ENCODE measurements around the gene SLC25A48. TPM values are rescaled to one million over a fixed set of nuclear protein-coding genes. Genes with fewer than 3 reads are reported as not detected.
A peak's percentile ranks its signal among the peaks of the same experiment; 100 is the strongest.

The SLC25A48 gene, protein sequence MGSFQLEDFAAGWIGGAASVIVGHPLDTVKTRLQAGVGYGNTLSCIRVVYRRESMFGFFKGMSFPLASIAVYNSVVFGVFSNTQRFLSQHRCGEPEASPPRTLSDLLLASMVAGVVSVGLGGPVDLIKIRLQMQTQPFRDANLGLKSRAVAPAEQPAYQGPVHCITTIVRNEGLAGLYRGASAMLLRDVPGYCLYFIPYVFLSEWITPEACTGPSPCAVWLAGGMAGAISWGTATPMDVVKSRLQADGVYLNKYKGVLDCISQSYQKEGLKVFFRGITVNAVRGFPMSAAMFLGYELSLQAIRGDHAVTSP
- total RNA-seq (2021) (not detected in 2 replicates), Bru-seq, nascent RNA (not detected), BruChase-seq, experiment 1, labeled RNA remaining after a 2-hour chase (percentile 1 among the genes with signal in this experiment), BruChase-seq, experiment 2, labeled RNA remaining after a 6-hour chase (percentile 0 among the genes with signal in this experiment)
- long read RNA-seq = 0 reads

DNA sequence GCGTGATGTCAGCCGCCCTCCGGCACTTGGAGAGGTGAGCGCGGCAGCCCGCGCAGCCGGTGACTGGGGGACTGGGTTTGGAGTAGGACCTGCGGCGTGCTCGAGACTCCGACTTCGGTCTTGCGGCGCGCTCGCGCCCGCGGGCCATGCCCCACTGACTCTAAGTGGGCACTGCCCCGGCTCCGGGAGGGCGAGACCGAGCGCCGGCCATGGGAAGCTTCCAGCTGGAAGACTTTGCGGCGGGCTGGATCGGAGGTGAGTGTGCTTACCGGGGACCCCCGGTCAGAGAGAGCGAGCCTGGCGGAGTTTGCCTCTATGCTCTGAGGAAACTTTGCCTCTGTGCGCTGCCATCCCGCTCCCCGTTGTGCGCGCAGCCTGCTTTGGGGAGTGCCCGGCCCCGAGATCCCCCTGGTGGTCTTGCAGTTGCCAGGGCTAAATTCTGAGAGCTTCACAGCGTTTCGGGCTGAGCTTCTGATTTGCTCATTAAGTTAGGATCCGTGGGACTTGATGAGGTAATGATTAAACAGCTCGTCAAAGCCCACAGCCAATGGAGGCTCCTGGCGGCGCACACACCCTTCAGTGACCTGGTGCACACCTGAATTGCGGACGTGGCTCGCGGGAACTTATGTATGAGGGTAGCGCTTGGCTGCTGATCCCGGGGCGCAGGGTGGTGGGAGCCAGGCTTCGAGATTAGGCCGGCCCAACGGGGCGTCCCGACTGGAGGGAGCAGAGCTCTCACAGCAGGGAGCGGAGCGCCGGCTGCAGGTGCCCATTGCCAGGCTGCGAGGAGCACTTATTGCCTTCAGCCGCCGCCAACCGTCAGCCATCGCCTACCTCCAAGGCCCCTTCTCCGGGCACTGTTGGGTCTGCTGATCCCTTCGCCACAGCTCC, at the start of gene SLC25A48:
SLC25A48 (plus strand) TSS at position 25 of the 891 bp plus-strand sequence; CDS start at position 210, 185 bp downstream.
- intact Hi-C loops (cut with micrococcal nuclease; ENCODE audit: unreplicated experiment) = loop anchor here (5.0 kb wide), 1 partner anchor 273 kb away; no protein-coding TSS in a partner anchor
- no peak within 1 kb of the TSS for H3K4me2 ChIP-seq
- H3K27me3 ChIP-seq (ENCODE audit: insufficient read depth, low read depth) = peaks cover 57% of the 10 kb centered on the region
- H3K9me3 ChIP-seq (ENCODE audit: insufficient read depth, low read depth) = no peaks in the 10 kb centered on the region
- no peak within 1 kb of the TSS for H3K4me3 ChIP-seq
- TF ChIP-seq CTCF (conservative IDR thresholded peaks at IDR 0.05) (no peak), EZH2 (IDR thresholded peaks at IDR 0.05; ENCODE audit: low read depth) (no peak)
- no peak within 1 kb of the TSS for H2AFZ ChIP-seq
- no peaks in the 10 kb centered on the region for H3F3A ChIP-seq (ENCODE audit: insufficient read depth, low read depth)
- no peaks in the 10 kb centered on the region for H3K36me3 ChIP-seq (ENCODE audit: low read depth)
- POLR2A ChIA-PET (ENCODE audit: unreplicated experiment) = no interaction called here
- DNase-seq = no peak
- no peak within 1 kb of the TSS for H3K27ac ChIP-seq
- BruUV-seq (replicated peaks) = no TSS peak
- H4K20me1 ChIP-seq (ENCODE audit: insufficient read depth) = no peaks in the 10 kb centered on the region
- H3K4me1 ChIP-seq (replicated peaks; ENCODE audit: insufficient read depth) = no peaks in the 10 kb centered on the region
- no peaks in the 10 kb centered on the region for H3K79me2 ChIP-seq (ENCODE audit: low read depth)
- no peaks in the 10 kb centered on the region for H3K9me2 ChIP-seq (ENCODE audit: insufficient read depth)
- CTCF ChIA-PET = no interaction called here

DNA sequence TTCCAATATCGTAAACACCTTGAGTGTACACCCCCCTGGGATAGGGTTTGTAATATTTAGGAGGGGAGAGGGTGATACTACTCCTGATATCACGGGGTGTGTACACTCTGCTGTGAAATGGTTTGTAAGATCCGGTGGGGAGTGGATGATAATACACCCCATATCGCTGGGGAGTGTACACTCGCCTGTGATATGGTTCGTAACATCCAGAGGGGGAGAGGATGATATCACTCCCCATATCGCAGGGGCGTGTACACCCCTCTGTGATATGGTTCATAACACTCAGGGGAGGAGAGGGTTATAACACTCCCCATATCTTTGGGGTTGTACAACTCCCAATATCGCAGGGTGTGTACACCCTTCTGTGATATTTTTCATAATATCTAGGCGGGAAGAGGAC, 33.8 kb upstream of the SLC25A48 start:
- H3K4me2 ChIP-seq = no peak overlapping the region
- no peaks in the 10 kb centered on the region for H3K79me2 ChIP-seq (ENCODE audit: low read depth)
- DNase-seq = no peak
- no peaks in the 10 kb centered on the region for H4K20me1 ChIP-seq (ENCODE audit: insufficient read depth)
- H3K9me2 ChIP-seq (ENCODE audit: insufficient read depth) = no peaks in the 10 kb centered on the region
- peaks cover 64% of the 10 kb centered on the region for H3K27me3 ChIP-seq (ENCODE audit: insufficient read depth, low read depth)
- BruUV-seq (replicated peaks) = no TSS peak
- ChIA-PET POLR2A (ENCODE audit: unreplicated experiment) (no interaction called here), CTCF (no interaction called here)
- H3K36me3 ChIP-seq (ENCODE audit: low read depth) = no peaks in the 10 kb centered on the region
- H3K9me3 ChIP-seq (ENCODE audit: insufficient read depth, low read depth) = no peaks in the 10 kb centered on the region
- H3K27ac ChIP-seq = no peak overlapping the region
- no peaks in the 10 kb centered on the region for H3F3A ChIP-seq (ENCODE audit: insufficient read depth, low read depth)
- intact Hi-C loops (cut with micrococcal nuclease; ENCODE audit: unreplicated experiment) = no loop called here
- TF ChIP-seq EZH2 (IDR thresholded peaks at IDR 0.05; ENCODE audit: low read depth) (no peak), CTCF (conservative IDR thresholded peaks at IDR 0.05) (no peak)
- H3K4me3 ChIP-seq = no peak overlapping the region
- H3K4me1 ChIP-seq (replicated peaks; ENCODE audit: insufficient read depth) = no peaks in the 10 kb centered on the region
- no peak overlapping the region for H2AFZ ChIP-seq

DNA sequence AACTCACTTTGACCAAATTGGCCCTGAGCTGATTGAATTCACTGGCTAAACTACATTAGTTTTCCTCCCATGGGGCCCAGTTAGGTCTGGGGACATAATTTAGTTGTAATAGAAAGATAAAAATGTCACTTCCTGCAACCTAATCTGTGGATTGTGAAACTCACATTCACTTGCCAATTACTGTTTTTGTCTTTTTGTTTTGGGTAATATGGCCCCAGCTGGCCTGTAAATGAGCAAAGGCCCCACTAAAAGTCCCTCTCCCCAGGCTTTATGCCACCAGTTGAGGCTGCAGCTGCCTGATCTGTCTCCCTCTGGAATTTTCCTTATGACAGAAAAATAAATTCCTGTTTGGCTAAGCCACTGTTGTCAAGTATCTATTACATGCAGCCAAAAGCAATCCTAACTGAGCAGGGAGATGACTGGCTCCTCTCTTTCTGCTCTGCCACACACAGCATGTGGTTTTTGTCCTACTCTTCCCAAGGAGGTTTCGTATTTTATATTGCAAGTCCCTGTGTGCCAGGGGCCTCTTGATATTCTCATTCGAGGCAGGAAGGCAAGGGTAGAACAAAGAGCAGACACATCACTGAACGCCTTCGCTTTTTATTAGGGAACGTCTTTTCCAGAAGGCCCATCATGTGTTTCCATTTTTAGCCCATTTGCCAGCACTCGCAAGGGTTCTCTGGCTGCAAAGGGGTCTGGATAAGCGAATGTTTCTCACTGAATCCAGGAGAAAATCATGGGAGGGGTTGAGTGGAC, 24.1 kb upstream of the SLC25A48 start:
- Histone ChIP-seq H3K27me3 (ENCODE audit: insufficient read depth, low read depth) (peaks cover 51% of the 10 kb centered on the region), H3K4me3 (no peak overlapping the region), H3K4me1 (replicated peaks; ENCODE audit: insufficient read depth) (no peaks in the 10 kb centered on the region), H3K9me2 (ENCODE audit: insufficient read depth) (no peaks in the 10 kb centered on the region), H3F3A (ENCODE audit: insufficient read depth, low read depth) (no peaks in the 10 kb centered on the region), H2AFZ (no peak overlapping the region), H3K36me3 (ENCODE audit: low read depth) (no peaks in the 10 kb centered on the region), H3K27ac (no peak overlapping the region), H3K79me2 (ENCODE audit: low read depth) (no peaks in the 10 kb centered on the region), H3K9me3 (ENCODE audit: insufficient read depth, low read depth) (no peaks in the 10 kb centered on the region), H4K20me1 (ENCODE audit: insufficient read depth) (no peaks in the 10 kb centered on the region), H3K4me2 (no peak overlapping the region)
- TF ChIP-seq CTCF (conservative IDR thresholded peaks at IDR 0.05) = no peak
- no peak for TF ChIP-seq EZH2 (IDR thresholded peaks at IDR 0.05; ENCODE audit: low read depth)
- ChIA-PET CTCF (no interaction called here), POLR2A (ENCODE audit: unreplicated experiment) (no interaction called here)
- no peak for DNase-seq
- intact Hi-C loops (cut with micrococcal nuclease; ENCODE audit: unreplicated experiment) = no loop called here
- BruUV-seq (replicated peaks) = no TSS peak
